ENCODE measurements around the gene ARHGAP21.

Gene ARHGAP21

DNA sequence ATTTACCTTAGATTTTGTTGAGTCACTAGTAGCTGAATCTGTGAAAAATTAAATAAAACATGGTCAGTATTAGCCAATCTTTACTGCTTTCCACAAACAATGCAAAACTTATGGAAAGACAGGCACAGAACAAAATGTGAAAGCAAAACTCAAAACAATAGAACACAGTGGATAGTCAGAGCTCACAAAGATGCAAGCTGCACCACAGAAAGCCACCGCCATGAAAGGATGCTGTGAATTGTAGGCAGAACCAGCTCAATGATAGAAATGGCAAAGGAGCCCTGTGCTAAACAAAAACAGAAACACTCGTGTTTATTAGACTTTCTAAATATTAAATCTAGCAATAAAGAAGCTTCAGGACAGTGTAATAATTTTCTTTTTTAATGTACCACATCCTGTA is 134.4 kb downstream of the ARHGAP21 start:
- H3K4me1 ChIP-seq (ENCODE audit: control insufficient read depth, insufficient read depth, low read length): no peaks in the 10 kb centered on the region
- no peak overlapping the region for H3K4me3 ChIP-seq (ENCODE audit: insufficient read depth, low read depth, low read length)
- no peaks in the 10 kb centered on the region for H3K27me3 ChIP-seq (ENCODE audit: control insufficient read depth, insufficient read depth, low read length, poor library complexity, severe bottlenecking)
- no peaks in the 10 kb centered on the region for H3K9me3 ChIP-seq (ENCODE audit: control insufficient read depth, low read length)
- H3K27ac ChIP-seq (ENCODE audit: insufficient read depth, low read depth, low read length, poor library complexity, severe bottlenecking): no peak overlapping the region
- WGBS, 2 experiments: 90 to 94% methylated on average over 2 of the region's 2 CpGs
- peaks cover 8% of the 10 kb centered on the region for H3K36me3 ChIP-seq (ENCODE audit: control insufficient read depth, insufficient read depth, low read length)

GRCh38 chr10:24579906-24580305 is 143.8 kb downstream of the ARHGAP21 start:
- H3K36me3 ChIP-seq (ENCODE audit: control insufficient read depth, insufficient read depth, low read length): no peaks in the 10 kb centered on the region
- H3K9me3 ChIP-seq (ENCODE audit: control insufficient read depth, low read length): no peaks in the 10 kb centered on the region
- no peak overlapping the region for H3K4me3 ChIP-seq (ENCODE audit: insufficient read depth, low read depth, low read length)
- H3K4me1 ChIP-seq (ENCODE audit: control insufficient read depth, insufficient read depth, low read length): peaks cover 6% of the 10 kb centered on the region
- 12 to 13% methylated on average over 4 of the region's 4 CpGs for WGBS, 2 experiments
- H3K27ac ChIP-seq (ENCODE audit: insufficient read depth, low read depth, low read length, poor library complexity, severe bottlenecking): no peak overlapping the region
- no peaks in the 10 kb centered on the region for H3K27me3 ChIP-seq (ENCODE audit: control insufficient read depth, insufficient read depth, low read length, poor library complexity, severe bottlenecking)

- no peak overlapping the region for H3K4me3 ChIP-seq (ENCODE audit: insufficient read depth, low read depth, low read length)
- H3K27me3 ChIP-seq (ENCODE audit: control insufficient read depth, insufficient read depth, low read length, poor library complexity, severe bottlenecking): no peaks in the 10 kb centered on the region
- 100% methylated on average over 1 of the region's 1 CpG for WGBS, 2 experiments
- H3K4me1 ChIP-seq (ENCODE audit: control insufficient read depth, insufficient read depth, low read length): peaks cover 6% of the 10 kb centered on the region
- H3K9me3 ChIP-seq (ENCODE audit: control insufficient read depth, low read length): no peaks in the 10 kb centered on the region
- no peak overlapping the region for H3K27ac ChIP-seq (ENCODE audit: insufficient read depth, low read depth, low read length, poor library complexity, severe bottlenecking)
- H3K36me3 ChIP-seq (ENCODE audit: control insufficient read depth, insufficient read depth, low read length): no peaks in the 10 kb centered on the region
Observed at GRCh38 chr10:24579448-24579847, 144.2 kb downstream of the ARHGAP21 start.

DNA sequence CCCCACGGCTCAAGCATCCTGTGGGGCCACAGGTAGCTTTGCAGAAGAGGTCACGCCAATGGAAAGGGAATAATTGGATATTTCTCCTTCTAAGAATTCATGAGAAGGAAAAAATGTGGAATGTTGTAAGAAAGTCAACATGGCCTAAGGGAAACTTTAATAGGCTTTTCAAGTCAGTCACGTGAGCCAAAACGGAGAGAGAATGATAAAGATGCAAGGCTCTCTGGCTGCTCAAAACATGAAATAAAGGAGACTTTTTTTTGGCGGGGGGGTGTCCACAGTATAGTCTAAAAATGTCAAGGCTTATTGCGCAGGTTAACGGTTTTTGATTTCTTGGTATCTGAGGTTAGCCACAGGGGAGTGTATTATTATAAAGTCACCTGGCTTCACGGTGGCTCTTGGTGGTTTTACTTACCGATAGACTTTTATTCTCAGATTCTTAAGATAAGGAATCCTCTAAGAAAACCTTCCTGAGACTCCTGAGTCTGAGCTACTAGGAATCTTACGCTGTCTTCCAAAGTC is 148.1 kb downstream of the ARHGAP21 start:
- Histone ChIP-seq H3K4me3 (ENCODE audit: insufficient read depth, low read depth, low read length) (no peak overlapping the region), H3K9me3 (ENCODE audit: control insufficient read depth, low read length) (no peaks in the 10 kb centered on the region), H3K36me3 (ENCODE audit: control insufficient read depth, insufficient read depth, low read length) (no peaks in the 10 kb centered on the region), H3K27ac (ENCODE audit: insufficient read depth, low read depth, low read length, poor library complexity, severe bottlenecking) (no peak overlapping the region), H3K27me3 (ENCODE audit: control insufficient read depth, insufficient read depth, low read length, poor library complexity, severe bottlenecking) (no peaks in the 10 kb centered on the region), H3K4me1 (ENCODE audit: control insufficient read depth, insufficient read depth, low read length) (peaks cover 6% of the 10 kb centered on the region)
- 91 to 92% methylated on average over 10 of the region's 10 CpGs for WGBS, 2 experiments

- Histone ChIP-seq H3K4me1 (ENCODE audit: control insufficient read depth, insufficient read depth, low read length) (peaks cover under 1% of the 10 kb centered on the region), H3K36me3 (ENCODE audit: control insufficient read depth, insufficient read depth, low read length) (no peaks in the 10 kb centered on the region), H3K27me3 (ENCODE audit: control insufficient read depth, insufficient read depth, low read length, poor library complexity, severe bottlenecking) (no peaks in the 10 kb centered on the region), H3K9me3 (ENCODE audit: control insufficient read depth, low read length) (no peaks in the 10 kb centered on the region), H3K27ac (ENCODE audit: insufficient read depth, low read depth, low read length, poor library complexity, severe bottlenecking) (no peak overlapping the region), H3K4me3 (ENCODE audit: insufficient read depth, low read depth, low read length) (no peak overlapping the region)
- WGBS, 2 experiments: 93 to 95% methylated on average over 3 of the region's 3 CpGs
Observed at GRCh38 chr10:24574578-24575155, 149.0 kb downstream of the ARHGAP21 start.

GRCh38 chr10:24574161-24574560 is 149.5 kb downstream of the ARHGAP21 start:
- Histone ChIP-seq H3K27me3 (ENCODE audit: control insufficient read depth, insufficient read depth, low read length, poor library complexity, severe bottlenecking) (no peaks in the 10 kb centered on the region), H3K4me1 (ENCODE audit: control insufficient read depth, insufficient read depth, low read length) (no peaks in the 10 kb centered on the region), H3K27ac (ENCODE audit: insufficient read depth, low read depth, low read length, poor library complexity, severe bottlenecking) (no peak overlapping the region), H3K4me3 (ENCODE audit: insufficient read depth, low read depth, low read length) (no peak overlapping the region), H3K9me3 (ENCODE audit: control insufficient read depth, low read length) (no peaks in the 10 kb centered on the region), H3K36me3 (ENCODE audit: control insufficient read depth, insufficient read depth, low read length) (no peaks in the 10 kb centered on the region)
- WGBS, 2 experiments: 94 to 97% methylated on average over 9 of the region's 9 CpGs

GRCh38 chr10:24571870-24572450 is 151.7 kb downstream of the ARHGAP21 start:
- 88 to 90% methylated on average over 7 of the region's 7 CpGs for WGBS, 2 experiments
- Histone ChIP-seq H3K27me3 (ENCODE audit: control insufficient read depth, insufficient read depth, low read length, poor library complexity, severe bottlenecking) (no peaks in the 10 kb centered on the region), H3K36me3 (ENCODE audit: control insufficient read depth, insufficient read depth, low read length) (no peaks in the 10 kb centered on the region), H3K4me1 (ENCODE audit: control insufficient read depth, insufficient read depth, low read length) (no peaks in the 10 kb centered on the region), H3K9me3 (ENCODE audit: control insufficient read depth, low read length) (no peaks in the 10 kb centered on the region), H3K27ac (ENCODE audit: insufficient read depth, low read depth, low read length, poor library complexity, severe bottlenecking) (no peak overlapping the region), H3K4me3 (ENCODE audit: insufficient read depth, low read depth, low read length) (no peak overlapping the region)

- Histone ChIP-seq H3K36me3 (ENCODE audit: control insufficient read depth, insufficient read depth, low read length) (no peaks in the 10 kb centered on the region), H3K4me1 (ENCODE audit: control insufficient read depth, insufficient read depth, low read length) (no peaks in the 10 kb centered on the region), H3K4me3 (ENCODE audit: insufficient read depth, low read depth, low read length) (no peak overlapping the region), H3K27me3 (ENCODE audit: control insufficient read depth, insufficient read depth, low read length, poor library complexity, severe bottlenecking) (no peaks in the 10 kb centered on the region), H3K9me3 (ENCODE audit: control insufficient read depth, low read length) (no peaks in the 10 kb centered on the region), H3K27ac (ENCODE audit: insufficient read depth, low read depth, low read length, poor library complexity, severe bottlenecking) (no peak overlapping the region)
- WGBS, 2 experiments: 93 to 95% methylated on average over 9 of the region's 9 CpGs
Observed at GRCh38 chr10:24570658-24571426, 152.8 kb downstream of the ARHGAP21 start.

DNA sequence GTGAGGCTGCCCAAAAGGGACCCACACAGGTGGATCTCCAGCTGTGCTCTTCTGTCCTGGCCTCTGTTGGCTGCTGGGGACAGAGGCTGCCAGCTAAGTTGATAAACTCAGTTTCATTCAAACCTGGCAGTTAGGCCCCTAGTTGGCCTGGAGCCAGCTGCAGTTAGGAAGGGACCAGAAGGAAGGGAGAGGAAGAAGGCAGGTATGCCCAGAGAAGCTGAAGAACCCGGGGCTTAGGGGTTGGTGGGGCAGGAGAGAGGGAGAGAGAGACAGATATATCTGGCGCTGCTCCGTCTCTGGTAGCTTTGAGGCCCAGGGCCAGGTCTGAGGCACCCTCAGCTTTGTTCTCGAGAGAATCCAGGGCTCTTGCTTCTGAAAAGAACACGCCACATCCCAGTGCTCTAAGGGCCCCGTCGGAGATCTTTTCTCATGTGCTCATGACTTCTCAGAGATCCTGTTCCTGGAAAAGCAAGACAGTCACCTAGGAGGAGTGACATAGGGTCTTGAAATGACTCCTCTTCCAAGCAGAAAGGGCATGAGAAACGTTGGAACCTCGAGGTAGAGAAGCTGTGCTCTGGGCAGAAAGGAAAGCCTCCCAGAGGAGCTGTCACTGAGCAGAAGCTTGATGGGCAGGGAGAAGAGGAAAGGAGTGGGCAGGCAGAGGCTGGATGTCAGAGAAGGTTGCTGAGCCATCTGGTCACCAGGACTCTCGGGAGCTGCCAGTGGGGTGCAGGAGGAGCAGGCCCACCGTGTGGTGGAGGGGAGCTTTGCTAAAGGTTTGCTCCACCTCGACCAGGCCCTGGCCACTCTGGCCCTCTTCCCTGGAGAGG is 153.6 kb downstream of the ARHGAP21 start:
- no peak overlapping the region for H3K27ac ChIP-seq (ENCODE audit: insufficient read depth, low read depth, low read length, poor library complexity, severe bottlenecking)
- H3K9me3 ChIP-seq (ENCODE audit: control insufficient read depth, low read length): no peaks in the 10 kb centered on the region
- 90 to 91% methylated on average over 12 of the region's 12 CpGs for WGBS, 2 experiments
- no peaks in the 10 kb centered on the region for H3K27me3 ChIP-seq (ENCODE audit: control insufficient read depth, insufficient read depth, low read length, poor library complexity, severe bottlenecking)
- no peaks in the 10 kb centered on the region for H3K36me3 ChIP-seq (ENCODE audit: control insufficient read depth, insufficient read depth, low read length)
- no peaks in the 10 kb centered on the region for H3K4me1 ChIP-seq (ENCODE audit: control insufficient read depth, insufficient read depth, low read length)
- no peak overlapping the region for H3K4me3 ChIP-seq (ENCODE audit: insufficient read depth, low read depth, low read length)
